GM19452 (cell line): ENCODE results near the gene RRM1.
A peak's percentile ranks its signal among the peaks of the same experiment; 100 is the strongest.

Experiments used
- ATAC-seq: cut with Tn5 transposase; IDR thresholded peaks from one replicate; pipeline ENCODE4 v1.9.1; 2021; ENCODE audit not compliant: unreplicated experiment

The RRM1 gene

DNA sequence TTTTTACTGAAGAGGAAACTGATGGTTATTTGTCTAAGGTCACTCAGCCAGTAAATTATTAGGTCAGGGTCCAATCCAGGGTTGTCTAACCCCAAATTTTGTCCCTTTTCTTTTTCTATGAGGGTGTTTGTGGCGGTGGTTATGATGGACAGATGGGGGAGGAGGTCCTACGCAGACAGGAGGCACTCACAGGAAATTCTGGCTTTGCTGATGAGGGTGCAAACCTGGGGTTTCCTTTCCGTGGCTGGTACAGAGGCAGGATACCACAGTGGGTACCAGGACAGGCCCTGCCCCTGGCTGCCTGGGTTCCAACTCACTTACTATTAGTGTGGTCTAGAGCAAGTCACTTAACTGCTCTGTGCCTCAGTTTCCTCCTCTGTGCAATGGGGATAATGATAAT, 91.0 kb downstream of the RRM1 start:
- no peak for ATAC-seq

DNA sequence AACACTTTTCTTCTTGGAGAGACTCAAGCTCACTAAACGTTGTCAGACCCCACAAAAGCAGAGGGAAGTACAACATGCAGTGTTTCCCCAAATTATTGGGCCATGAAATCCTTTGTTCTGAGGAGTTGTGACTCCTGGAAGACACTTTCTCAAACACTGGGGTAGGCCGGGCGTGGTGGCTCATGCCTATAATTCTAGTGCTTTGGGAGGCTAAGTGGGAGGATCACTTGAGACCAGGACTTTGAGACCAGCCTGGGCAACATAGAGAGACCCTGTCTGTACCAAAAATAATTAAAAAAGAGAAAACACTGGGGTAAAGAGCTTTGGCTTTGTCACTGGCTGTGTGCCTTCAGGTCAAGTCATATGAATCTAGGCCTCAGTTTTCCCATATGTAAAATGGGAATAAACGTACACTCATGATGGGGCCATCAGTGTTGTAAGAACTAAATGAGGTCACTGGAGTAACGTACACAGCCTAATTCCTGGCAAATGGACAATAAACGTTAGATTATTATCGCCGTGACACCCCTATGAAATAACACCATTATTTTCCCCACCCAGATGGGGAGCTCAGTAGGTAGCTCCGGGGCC, 92.0 kb downstream of the RRM1 start:
- ATAC-seq, result no peak

DNA sequence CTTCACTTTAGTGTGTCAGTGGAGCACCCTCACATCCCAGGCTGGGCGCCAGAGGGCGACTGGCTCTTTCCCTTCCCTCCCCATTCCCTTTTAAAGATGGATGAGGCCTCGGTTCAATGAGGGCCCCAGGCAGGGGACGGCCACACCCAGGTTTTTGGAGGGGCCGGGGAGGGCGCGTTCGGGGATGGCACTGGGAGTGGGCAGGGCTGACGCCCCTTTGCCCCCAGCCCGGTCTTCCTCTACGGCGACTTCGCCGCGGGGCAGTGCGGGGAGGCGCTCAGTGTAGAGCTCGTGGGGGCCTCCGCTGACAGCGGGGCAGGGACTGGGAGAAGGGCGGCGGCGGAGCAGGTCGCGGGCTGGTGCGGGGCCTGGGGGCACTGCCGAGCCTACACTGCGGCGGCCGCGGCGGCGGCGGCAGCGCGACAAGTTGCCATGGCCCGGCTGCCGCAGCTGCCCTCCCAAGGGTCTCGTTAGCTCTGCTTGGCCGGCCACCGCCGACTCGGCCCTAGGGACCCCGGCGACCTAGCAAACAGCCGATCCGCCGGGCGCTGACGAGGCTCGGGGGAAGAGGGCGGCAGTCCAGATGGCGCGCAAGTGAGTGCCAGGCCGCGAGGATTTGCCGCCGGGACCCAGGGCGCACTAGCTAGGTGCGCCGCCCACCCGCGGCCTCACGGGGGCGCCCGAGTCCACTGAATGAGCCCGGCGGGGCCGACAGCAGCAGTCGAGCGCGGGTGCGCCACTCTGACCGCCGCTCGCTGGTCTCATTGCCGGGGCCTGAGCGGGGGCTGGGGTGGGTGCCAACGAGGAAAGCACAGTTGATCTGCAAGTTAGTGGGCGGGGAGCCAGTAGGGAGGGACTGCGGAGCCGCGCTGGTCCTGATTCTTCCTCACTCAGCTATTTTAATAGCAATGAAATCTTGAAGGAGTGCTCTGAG, 92.7 kb downstream of the RRM1 start:
- peak; percentile 94 for ATAC-seq
